Frontal cortex (tissue), 4 donors: ENCODE measurements around the gene PAMR1. TPM values are rescaled to one million over a fixed set of nuclear protein-coding genes. Genes with fewer than 3 reads are reported as not detected.

Experiments
- DNase-seq, 2 donors: peaks; one replicate each; pipeline ENCODE4 v3.0.0; 2012; ENCODE audit warnings: low spot score in 2 of 2
- FAIRE-seq: peaks from 2 replicates; lab custom pipeline; 2012; peaks lifted over from hg19 to GRCh38; lab: Jason Lieb, UNC
- total RNA-seq: library from RNA; depleted of rRNA; stranded (reverse); fragments of >200 nt; gene quantifications from one replicate; pipeline ENCODE4 v1.2.3, GENCODE V29; 2014
- donor health status: control.
- donor health status: control.
- donor health status: control.

The PAMR1 gene
- total RNA-seq, 1 donor from 2014 or later, result 2.0 TPM

DNA sequence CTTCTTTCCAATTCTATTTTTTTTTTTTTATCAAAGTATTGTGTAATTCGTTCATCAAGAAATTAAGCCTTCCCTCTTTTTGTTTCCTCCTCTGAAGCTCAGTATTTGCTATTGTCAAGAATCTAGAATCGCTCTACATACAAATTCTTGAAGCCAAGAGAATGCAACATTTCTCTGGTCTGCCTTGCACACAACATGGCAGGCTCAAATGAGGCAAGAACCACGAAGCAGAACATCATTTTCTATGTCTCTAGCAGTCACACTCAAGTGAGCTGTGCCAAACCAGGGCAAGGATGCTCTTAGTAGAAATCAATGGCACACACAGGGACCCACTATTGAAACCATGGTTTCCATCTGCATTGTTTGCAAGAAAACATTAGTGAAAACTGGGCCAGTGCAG, 59.4 kb downstream of the PAMR1 start:
- DNase-seq (no peak), FAIRE-seq (no peak)

DNA sequence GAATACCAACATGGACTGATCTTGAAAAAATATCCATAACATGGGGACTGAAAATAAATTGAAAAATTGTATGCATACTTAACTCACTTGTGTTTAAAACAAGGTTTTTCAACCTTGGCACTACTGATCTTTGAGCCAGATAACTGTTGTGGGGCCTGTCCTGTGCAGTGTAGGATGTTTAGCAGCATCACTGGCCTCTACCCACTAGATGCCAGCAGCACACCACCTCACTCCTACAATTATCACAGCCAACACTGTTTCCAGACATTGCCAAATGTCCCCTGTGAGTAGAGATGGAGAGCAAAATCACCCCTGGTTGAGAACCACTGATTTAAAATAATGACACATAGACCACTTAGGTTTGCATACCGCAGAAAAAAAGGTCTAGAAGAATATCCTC, 61.1 kb downstream of the PAMR1 start:
- no peak for DNase-seq
- FAIRE-seq, result no peak

DNA sequence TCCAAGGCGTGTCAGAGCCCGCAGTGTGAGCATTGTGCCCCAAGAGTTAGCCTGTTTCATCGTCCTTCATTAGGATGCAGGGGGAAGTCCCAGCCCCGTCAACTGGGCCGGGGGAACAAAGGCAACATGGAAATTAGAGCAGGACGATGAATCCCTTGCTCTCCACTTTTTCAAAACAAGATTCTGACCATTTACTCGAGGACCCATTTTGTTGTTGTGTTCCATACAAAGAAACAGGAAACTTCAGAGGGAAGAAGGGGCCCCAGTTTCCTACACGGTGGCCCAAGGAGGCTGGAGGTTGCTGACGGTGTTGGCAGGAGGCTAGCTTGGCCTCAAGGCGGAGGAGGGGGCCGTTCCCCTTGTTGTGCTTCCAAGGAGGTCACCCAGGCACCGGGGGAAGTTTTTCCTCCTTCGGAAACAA, 62.1 kb downstream of the PAMR1 start:
- FAIRE-seq, result no peak
- no peak for DNase-seq

DNA sequence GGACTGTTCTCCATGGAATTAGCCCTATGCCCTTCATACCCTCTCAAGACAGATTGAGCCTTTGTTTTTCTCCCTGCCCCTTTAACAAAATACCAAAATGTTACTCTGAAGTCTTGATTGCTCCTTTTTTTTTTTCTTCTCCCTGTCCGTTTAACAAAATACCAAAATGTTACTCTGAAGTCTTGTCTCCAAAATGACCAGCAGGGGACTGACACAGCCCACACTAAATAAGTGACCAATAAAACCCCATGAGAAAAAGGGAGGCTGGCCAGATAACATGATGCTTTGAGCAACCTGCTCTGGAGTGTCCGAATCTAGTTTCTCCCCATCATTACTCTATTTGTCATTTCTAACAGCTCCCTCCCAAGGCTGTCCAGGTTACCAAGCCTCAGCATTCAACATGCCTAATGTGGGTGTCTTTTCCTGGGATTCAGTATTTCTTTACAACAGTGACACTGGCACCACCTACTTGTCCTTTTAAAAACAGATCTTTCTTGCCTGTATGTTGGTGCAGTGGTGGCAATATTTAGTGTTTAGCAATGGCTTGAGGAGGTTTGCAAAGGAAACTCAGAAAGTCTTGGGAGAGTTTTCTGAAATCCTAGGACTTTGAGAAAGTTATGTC, 63.4 kb downstream of the PAMR1 start:
- FAIRE-seq, result no peak
- no peak for DNase-seq

DNA sequence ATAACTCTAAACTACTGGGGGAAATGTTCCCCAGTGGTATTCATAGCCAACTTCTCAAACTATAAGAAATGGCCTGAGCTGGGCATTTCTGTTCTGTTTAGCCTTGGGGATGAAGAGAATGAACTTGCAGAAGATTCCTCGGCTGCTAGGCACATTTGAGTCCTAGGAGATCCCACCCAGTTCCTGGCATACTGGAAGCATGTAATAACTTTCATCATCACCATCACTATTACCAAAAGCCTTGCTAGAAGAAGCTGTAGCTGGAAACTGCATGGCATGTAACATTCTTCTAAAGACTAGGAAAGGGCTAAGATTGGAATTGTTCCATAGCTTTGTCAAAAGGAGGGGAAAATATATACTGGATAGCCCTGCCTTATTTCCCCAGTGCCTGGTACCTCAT, 65.9 kb downstream of the PAMR1 start:
- no peak for FAIRE-seq
- DNase-seq, result no peak

DNA sequence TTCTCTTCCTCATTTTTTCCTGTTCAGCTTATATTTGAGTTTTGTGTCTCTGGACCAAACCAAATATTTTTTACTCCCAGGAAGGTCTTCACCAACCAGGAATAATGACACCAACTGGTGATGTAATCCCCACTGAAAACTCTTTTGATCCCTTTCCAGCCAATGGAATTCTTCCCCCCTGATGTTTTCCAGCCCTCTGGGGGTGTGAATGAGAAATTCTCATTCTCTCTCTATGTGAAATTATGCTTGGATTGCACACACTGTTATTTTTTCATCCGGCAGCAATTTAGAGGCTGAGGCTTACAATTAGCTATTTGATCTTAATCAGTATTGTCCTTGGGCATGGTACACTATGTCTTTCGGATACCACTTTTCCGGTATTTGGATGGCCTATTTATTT, 66.6 kb downstream of the PAMR1 start:
- no peak for DNase-seq
- FAIRE-seq, result no peak

DNA sequence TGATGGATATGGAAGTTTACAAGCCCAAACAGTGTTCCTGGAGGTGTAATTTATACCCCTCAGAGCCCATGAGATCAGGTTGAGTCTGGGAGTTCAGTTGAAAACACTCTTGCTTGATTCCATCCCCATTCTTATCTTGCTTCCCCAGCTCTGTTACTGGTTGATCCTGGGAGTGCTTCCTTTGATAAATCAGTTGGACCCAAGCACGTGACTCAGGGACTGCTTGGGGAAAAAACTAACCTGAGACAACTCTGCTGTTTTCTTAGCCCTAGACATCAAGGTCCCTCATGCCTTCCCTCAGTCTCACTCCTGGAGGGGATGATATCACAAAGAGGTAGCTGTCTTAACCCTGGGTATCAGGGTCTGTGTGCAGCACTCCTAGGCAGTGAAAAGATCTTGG, 71.1 kb downstream of the PAMR1 start:
- FAIRE-seq (no peak), DNase-seq (no peak)

DNA sequence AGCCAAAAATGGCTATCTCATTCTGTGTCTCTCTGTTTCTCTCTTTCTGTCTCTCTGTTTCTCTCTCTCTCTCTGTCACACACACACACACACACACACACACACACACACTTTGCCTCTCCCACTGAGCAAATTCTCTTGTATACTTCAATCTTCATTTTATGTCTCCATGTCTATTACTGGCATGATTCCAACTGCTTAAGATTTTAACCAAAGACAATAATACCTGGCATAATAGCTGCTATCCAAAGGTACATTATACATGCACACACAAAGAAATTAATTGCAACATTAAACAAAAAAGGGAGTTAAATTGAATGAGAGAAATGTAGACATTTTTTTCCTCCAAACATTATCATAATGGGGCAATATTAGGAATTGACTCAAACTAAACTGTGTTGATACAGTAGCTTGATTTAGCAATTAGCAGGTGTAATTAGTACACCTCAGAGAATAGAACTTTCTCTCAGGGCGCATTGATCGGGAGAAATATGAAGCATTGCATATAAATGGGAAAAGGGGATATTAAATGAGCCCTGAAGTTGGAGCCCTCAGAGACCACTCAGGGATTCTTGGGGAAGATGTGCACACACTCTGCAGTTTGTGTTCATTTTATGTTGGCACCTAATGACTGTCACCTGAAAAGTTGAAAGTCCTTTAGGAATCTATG, 88.7 kb downstream of the PAMR1 start:
- DNase-seq (no peak), FAIRE-seq (no peak)

DNA sequence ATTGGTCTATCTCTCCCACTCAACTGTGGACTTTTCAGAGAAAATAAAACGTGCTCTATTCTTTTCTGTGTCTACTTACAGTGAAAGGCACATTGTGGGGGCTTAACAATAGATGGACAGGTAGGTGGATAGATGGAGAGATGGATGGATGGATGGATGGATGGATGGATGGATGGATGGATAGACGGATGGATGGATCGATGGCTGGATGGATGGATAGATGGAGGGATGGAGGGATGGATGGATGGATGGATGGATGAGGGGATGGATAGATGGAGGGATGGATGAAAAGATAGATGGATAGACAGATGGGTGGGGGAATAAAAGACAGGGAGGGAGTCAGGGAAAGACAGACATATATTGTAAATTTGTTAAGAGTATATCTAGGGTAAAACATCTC, 91.8 kb downstream of the PAMR1 start:
- FAIRE-seq, result no peak
- no peak for DNase-seq

DNA sequence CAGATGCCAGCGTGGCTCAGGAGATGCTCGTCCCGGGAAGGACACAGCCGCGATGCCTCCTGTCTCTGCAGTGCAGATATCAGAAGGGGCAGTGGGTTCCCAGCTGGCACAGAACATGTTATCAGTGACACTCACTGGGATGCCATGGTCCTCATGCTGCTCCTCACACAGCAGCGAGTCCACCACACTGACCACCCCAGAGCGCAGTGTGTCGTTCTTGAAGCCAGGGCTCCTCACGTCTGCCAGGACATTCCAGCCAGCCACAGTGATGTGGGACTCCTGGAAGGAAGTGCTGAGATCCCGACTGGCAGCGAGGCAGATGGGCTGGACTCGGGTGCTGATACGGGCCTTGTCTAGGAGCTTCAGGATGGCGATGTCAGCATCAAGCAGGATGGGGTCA, 93.0 kb downstream of the PAMR1 start:
- FAIRE-seq (no peak), DNase-seq (no peak)

DNA sequence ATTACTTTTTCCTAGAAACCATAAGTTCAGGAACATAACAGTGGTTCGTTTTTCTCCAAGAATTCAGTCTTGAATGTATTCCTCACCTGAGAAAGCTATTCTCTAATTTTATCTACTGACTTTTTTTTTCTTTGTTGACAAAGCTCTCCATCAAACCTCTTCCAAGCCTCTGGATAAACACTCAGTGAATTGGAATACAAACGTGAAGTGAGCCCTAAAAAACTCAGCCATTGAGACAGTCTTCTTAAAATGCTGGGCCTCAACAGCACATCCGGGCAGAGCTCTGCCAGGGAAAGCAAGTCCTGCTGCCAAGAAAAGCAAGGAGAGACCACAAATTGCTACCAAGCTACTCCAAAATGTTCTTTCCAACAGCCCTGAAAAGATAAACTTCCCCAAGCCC, 98.3 kb downstream of the PAMR1 start:
- FAIRE-seq, result no peak
- DNase-seq, result no peak

DNA sequence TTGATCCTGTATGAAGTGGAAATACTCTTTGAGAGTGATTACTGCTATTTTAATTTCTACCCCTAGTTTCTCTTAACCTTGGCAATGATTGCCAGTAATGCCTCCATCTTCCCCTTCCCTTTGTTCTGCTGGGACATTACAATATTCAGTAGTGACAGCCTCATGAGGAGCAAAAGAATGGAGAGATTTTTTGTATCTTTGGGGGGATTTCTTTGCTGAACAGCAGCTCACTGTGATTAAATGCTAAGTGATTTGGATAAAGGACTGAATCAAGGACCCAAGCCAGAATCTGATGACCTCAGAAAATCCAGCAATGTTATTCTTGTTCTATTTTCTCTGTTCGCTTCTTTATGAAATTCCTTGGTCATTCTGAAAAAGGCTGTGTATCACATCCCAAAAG, 99.1 kb downstream of the PAMR1 start:
- FAIRE-seq (no peak), DNase-seq (no peak)

DNA sequence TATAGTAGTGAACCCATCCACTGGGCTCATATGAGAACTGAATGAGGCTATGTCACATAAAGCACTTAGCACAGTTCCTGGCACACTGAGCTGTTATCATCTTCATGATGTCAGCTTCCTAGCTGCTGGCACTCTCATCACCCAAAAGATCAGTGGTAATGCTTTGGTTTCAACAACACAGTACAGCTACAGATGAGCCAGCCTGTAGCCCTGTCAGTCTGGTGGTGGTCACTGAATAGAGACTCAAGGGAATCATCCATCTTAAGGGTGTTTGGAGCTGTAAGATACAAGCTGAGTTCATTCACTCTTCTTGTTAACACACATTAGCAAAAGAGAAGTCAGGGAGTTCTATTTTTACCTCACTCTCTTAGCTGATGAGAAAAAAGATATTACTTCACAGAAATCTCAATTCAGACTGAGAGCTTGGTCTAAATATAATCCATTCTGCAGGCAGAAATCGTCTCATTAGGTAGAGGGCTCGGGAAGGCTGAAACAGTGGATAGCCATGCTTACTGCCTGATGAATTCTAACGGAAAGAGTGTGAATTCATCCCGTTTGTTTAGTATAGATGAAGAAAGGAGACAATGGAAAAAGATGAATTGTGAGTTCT, 99.7 kb downstream of the PAMR1 start:
- FAIRE-seq (no peak), DNase-seq (no peak)

DNA sequence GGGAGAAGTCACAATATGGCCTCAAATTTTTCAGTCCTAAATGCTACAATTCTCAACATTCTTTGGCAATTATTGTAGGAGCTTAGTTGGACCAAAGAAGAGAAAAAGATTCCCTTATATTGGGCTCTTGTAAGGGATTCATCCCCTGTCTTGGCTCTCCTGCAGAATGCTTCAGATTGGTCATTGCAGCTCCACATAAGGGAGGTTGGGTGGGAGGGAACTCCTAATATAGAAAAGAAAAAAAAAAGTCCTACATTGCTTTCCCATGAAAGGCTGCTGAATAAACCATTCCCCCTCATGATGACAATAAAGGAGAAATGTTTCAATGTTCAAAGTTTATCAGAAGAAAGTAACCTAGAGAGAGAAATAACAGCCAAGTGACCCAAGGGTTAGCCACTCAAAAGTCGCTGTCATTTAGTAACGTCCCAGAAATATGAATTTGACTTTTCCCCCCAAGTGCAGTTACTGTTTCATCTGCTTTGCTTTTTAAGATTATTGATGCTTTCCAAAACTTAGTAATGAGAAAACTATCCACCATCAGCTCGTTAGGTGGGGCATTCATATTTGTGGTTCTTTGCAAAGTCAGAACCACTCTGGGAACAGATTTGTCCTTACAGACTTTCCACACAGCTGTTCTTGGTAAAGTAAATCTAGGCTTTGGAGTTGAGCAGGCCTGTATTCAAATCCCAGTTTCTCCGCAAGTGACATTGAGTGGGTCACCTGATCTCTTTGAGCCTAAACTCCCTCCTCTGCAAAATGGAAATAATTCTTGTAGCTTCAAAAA, 101.1 kb downstream of the PAMR1 start:
- DNase-seq (no peak), FAIRE-seq (no peak)

DNA sequence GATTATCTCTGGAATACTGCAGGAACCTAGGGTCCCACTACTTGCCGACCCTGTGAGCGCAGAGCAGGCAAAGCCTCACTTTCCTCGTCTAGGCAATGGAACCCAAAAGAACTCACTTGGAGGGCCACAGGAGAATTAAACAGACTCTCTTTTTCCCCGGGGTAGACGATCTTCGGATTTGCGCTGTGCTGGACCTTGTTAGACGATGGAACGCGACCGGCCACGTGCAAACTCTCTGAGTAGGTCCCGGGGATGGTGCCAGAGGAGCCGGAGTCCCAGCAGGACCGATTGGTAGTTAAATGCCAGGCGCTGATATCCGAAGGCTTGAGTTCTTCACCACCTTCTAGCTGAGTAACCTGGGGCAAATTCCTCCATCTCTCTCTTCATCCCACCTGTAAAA, 105.0 kb downstream of the PAMR1 start:
- FAIRE-seq (no peak), DNase-seq (no peak)

DNA sequence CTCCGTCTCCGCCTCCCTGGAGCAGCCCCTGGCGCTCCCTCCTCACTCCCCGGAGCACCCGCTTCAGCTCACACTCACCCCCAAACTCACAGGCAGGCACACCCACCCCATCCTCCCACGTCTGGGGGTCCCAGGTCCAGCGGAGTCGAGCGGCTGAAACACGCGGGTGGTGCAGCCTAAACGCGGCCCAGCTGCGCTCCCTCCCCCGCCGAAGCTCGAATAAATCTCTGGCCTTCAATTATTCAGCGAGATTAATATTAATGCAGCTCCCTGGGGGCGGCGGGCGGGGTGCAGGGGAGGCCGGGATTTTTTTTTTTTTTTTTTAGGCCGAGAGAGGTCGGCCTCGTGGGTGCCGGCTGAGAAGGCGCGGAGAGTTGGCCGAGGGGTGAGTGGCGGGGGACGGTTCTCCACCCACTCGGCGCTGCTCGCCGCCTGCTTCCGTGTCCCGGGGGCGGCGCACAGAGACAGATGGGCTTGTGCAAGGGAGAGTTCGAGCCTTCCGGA, 105.5 kb downstream of the PAMR1 start:
- FAIRE-seq, result no peak
- peak in 1 of 2 donors; percentile 31 for DNase-seq

DNA sequence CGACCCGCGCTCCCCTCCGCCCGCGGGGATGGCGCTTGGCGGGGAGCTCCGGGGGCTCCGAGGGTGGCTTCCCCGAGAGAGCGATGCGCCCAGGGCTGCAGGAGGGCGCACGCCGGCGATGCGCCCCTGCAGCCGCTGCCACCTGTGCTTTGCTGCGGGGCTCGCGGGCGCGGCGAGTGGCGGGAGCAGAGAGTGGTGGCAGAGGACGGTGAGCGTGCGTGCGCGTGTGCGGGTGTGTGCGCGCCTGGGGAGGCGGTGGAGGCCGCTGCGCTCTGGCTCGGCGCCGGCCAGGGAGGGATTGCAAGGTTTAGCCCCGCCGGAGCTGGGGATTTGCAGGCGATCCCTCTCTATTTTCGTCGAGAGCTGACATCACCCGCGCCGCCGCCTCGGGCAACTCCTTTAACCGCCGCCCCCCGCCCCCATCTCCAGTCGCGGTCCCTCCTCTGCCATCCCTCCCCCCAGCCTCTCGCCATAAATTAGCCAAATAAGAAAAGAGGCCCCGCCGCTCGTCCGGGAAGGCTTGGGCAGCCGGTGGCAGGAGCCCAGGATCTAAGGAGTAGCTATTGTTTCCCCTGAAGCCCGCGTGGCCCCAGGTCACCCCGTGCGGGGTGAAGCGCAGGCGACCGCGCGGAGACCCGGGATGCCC, 106.1 kb downstream of the PAMR1 start, which contains the start of gene SLC1A2:
TSS of gene SLC1A2 (minus strand) at position 375 of the 646 bp plus-strand sequence. CDS start 592 bp downstream, outside the sequence.
- peak; percentile 47 to 51 for DNase-seq
- FAIRE-seq, result no peak

DNA sequence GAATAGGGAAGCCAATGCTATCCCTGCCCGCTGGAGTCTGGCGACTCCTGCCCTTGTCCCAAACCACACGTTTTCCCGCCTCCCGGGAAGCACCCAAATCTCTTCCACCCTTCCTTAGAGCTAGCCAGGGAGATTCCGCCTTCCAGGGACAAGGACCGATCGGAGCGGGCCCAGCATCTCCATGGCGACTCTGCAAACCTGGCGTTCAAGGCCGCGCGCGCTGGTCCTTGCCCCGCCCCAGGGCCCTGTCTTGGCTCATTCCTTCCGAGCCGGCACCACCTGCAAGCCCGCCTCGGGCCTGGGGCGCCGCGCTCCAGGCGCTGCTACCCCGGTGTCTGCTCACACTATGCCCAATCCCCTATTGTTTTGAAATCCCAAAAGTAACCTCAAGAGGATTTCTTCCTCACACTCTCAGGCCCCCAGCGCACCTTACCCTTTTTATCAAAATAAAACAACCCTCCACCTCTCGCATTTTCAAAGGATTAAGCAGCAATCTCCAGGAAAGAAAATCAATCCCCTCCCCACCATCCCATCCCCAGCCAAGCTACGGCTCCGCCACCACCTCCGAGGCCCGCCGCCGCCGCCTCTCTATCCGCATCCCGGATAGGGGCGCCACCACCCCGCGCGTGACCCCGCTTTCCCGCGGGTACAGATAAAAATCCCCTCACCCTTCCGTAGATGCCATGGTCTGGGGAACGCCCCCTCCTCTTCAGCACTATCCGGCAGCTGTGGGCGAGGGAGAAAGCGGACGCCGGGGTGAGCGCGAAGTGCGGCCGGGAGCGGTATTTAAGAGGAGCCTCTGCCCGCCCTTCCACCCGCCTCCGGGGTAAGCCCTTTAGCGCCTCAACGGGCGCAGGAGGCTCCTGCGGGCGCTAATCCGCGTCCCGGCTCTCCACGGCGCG, 106.9 kb downstream of the PAMR1 start:
- no peak for FAIRE-seq
- no peak for DNase-seq

DNA sequence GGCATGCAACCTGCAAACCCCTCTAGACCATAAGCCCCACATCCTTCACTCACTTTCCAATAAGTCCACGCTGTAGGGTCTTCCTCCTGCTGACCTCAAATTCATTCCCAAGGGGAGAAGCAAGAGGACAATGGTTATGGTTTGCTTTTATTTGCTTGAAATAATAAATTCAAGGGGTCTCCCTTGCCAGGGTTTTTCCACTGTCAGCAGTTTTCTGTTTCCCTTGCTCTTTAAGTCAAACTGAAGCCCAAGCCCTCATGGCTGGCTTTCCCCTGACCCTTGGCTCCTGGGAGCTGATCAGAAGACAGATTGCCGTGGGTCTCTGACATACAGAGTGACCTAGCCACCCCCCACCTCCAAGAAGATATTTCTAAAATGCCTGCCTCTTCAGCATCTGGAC, 109.9 kb downstream of the PAMR1 start:
- DNase-seq (no peak), FAIRE-seq (no peak)
